CD4-positive, alpha-beta T cell treated with Interleukin-17A for 4 hours (primary cell): ENCODE results near the gene FAM78A.
A peak's percentile ranks its signal among the peaks of the same experiment; 100 is the strongest.
"Not testable (repeated sequence)": the region's sequence is repeated elsewhere in the genome, so short reads cannot be mapped to it uniquely, and the experiment has no call there.

Experiments used
- DNase-seq: peaks from one replicate; pipeline ENCODE4 v3.0.0-alpha.2; 2020; ENCODE audit warnings: mixed read lengths

FAM78A gene

DNA sequence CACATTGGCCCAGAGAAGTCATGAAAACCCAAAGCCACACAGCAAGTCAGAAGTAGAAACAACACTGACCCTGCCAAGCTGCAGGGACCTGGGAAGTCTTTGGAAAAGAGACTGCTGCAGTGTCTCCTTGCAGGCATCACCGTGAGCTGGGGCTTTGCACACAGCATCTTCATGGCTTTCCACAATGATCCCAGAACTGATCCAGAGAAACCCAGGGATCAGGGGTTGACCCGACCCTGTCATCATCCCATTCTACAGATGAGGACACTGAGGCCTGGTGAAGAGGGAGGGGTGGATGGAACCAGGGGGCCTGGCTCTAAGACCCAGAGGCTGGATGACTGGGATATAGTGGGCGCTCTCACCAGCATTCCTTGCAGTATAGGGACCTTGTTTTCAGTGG, 4.3 kb upstream of the FAM78A start:
- no peak for DNase-seq

DNA sequence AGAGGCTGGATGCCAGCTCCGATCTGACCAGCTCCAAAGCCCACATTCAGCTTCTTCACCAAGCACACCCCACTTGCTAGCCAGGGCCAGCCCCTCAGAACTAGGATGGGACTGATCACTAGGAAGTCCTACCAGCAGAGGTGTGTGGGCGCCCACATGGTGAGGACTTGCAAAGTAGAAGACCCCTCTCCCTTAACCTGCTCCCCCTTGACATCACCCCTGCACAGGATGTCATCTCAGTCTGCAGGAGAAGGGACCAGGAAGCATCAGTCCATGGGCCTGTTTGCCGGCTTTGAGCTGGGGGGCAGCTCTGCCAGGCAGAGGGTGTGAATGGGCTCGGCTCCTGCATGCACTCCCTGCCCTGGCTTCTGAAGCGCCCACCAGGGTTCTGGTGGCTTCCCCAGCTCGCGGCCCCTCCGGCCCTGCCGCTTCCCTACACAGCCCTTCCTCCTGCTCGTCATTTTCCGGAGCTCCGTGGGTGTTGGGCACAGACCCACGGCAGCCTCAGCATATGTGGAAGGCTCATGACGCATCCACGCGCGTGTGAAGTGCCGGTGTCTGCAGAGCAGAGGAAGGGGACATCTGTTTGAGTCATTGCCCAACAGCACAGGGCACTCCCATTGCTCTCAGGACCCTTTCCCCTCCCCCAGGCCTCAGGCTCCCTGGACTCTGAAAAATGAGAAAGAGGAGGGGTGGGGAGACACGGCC, 3.7 kb upstream of the FAM78A start:
- no peak for DNase-seq

- DNase-seq, result no peak
These were observed 3.0 kb upstream of the FAM78A start for GRCh38 chr9:131279196-131279862.

- peak; percentile 54 for DNase-seq
These were observed 2.4 kb upstream of the FAM78A start for GRCh38 chr9:131278702-131279111.

DNA sequence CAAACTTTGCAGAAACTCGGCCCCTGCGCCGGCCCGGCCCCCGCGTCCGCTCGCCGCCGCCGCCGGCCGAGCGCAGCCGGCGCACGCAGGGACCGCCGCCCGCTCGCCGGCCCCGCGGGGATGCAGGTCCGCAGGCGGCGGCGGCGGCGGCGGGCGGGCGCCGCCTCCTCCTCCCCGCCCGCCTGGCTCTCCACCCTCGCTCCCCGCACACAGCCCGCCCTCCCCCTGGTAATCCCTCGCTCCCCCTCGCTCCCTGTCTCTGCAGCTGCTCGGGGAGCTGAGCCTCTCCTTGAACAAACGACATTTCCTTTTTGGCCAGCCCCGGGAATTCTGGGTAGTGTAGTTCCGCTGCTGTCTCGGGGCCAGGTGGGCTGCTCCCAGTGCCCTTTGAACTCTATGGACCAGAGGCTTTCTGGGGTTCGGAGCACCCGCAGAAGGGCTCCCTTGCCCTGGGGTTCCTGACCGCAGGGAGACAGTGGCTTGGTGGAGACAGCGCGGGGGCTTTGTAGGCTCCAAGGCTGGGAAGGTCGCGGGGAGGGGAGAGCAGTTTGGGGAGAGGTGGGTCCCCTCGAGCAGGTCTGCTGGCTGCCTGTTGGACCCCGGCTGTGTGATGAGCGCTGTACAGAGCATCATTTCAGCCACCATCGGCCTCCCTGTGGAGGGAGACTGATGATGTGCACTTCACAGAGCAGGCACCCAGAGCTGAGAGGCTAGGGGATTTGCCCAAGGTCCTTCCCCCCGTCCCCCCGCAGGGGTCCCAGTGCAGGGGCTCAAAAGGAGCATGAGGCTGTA, 1.8 kb upstream of the FAM78A start:
- peak; percentile 84 for DNase-seq

- DNase-seq, result peak; percentile 53
These were observed 1.1 kb upstream of the FAM78A start for GRCh38 chr9:131277287-131277909.

DNA sequence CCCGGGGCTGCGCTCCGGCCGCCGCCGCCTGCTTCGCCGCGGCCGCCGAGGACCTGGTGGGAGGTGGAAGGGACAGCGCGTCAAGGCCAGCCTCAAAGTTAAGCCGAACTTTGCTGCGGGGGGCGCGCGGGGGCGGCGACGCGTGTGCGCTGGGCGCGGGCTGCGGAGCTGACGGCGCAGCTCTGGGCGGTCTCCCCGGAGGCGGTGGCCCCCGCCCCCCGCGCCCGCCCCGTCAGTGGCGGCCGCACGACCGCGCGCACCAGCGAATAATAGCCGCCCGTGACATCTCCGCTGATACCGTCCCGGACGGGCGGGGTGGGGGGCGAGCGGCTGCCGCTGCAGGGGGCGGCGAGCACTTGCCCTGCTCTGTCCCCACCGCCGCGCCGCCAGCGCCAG, 579 bp upstream of the FAM78A start:
- peak; percentile 67 for DNase-seq

DNA sequence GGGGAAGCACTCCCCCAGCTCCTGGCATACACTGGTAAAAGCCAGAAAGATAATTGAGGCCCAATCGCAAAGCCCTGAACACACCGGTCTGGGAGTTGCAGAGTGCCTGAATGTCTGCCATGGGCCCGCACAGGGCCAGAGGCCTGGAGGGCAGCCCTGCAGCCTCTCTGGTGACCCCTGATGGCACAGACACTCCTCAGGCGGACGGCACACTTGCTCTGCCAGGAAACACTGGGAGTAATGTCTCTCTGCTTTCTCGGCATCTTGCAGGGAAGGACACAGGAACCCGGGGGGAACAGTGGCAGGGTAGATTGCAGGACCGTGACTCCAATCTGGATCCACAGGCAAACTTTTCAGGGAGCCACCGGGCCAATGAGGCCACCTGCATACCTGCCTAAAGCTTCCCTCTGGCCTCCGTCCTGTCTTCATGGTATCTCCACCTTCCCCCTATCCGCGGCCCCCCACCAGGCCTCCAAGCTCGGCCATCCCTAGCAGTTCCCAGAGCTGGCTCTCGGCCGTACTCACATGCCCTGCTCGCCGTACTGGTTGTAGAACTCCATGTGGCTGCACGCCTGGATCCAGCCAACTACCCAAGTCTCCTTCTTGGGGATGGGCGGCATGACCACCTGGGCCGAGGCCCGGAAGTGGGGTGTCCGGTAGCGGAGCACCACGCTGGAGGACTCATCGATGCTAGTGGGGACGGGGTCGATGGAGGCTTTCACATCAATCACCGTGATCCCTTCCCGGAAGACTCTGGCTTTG, 797 bp downstream of the FAM78A start:
- DNase-seq, result peak; percentile 49

- peak; percentile 45 for DNase-seq
These were observed 1.5 kb downstream of the FAM78A start for GRCh38 chr9:131274674-131275331.

DNA sequence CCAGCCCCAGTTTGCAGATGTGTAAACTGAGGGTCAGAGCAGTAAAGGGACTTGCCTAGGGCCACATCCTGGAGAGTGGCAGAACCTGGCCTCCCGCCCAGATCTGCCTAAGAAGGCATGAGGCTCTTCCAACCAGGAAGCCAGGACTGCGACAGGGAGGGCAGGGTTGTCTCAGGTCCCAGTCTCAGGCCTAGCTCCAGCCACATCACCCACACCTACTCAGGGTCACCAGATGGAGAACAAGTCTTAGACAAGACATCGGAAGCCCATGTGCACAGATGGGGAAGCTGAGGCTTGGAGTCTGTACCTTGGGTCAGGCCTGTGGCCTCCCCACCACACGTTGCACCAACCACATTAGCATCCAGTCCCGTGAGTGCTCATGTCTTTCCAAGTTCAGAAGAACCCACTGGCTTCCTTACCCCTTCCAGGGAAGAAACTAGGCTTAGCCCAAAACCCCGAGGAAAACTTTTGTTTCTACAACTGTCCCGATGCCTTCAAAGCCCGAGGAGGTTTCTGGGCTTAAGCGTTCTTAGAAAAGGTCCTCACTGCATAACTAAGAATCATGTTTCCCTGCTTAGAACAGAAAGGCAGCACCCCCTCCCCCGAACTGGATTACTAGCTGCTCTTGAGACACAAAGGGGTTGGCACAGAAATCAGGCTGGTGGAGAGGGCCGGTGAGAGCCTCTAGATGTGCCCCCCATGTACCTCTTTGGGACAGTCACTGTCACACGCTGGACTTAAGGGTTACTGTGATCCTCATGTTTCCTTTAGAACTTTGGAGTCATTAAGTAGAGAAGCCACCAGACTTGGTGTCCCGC, 2.2 kb downstream of the FAM78A start:
- peak; percentile 46 for DNase-seq

DNA sequence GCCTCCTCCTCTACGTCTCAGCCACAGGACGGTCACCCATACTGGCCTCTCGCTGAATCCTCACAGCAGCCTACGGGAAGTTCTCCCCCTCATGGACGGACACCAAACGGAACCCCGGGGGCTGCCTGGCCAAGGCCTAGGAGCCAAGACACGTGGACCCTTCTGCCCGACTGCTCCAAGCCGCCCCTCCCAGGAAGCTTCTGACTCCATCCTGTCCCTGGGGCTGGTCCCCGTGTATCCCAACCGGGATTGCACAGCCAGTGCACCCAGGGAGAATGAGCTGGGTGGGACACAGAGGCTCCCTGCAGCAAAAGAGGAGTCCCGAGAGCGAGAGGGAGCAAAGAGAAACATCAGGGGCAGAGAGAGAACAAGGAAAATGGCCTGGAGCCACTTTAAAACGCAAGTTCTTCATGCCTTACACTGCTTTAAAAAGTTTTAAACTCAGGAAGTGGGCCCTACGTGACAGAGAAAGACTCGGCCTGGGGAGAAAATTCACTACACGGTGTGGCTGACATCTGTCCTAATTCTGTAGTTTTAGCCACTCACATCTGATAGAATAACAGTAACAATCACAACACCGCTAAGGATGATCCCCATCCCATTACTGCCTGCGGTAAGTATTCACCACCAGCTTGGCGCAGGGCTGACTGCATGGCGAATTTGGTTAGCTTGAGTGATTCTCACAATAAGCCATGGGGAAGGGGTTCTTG, 3.0 kb downstream of the FAM78A start:
- DNase-seq, result peak; percentile 42

DNA sequence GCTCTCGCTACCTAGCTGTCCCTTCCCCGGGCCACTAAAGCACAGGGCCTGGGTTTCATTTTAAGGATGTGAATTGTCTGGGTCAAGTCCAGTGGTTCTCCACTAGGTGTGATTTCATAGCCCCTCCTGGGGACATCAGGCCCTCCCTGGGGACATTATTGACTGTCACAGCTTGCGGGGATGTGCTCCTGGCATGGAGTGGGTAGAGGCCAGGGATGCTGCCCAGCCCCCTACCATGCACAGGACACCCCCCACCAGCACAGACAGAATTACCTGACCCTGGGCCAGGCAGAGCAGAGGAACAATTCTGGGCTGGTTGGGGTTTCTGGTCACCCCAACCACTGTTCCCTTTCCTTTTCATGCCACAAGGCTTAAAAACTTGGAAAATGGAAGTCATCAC, 4.1 kb downstream of the FAM78A start:
- DNase-seq, result no peak

DNA sequence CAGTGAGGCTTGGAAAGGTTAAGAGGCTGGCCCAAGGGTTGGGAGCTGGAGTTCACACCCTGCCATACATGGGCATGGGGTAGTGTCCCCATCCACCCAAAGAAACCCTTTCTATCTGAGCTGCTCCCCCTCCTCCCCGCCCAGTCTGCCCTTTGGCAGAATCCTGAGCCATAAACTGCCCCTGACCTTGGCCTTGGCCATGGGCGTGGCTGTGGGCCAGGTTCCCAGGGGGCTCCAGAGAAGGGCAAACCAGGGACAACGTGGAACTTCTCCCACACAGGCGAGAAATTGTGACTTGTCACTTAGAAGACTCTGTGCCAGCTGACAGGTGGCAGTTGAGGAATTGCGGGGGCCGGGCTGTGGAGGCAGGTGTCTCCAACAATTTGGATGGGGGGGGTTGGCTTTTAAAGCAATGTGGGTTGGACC, 4.8 kb downstream of the FAM78A start:
- DNase-seq, result peak; percentile 21

DNA sequence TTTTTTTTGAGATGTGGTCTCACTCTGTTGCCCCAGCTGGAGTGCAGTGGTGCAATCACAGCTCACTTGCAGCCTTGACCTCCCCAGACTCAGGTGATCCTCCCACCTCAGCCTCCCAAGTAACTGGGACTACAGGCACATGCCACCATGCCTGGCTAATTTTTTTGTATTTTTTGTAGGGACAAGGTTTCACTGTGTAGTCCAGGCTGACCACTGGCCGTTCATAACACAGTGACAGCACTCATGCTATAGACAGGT, 5.4 kb downstream of the FAM78A start:
- not testable (repeated sequence) for DNase-seq

- DNase-seq, result peak; percentile 68
These were observed 5.9 kb downstream of the FAM78A start for GRCh38 chr9:131270171-131271015.

DNA sequence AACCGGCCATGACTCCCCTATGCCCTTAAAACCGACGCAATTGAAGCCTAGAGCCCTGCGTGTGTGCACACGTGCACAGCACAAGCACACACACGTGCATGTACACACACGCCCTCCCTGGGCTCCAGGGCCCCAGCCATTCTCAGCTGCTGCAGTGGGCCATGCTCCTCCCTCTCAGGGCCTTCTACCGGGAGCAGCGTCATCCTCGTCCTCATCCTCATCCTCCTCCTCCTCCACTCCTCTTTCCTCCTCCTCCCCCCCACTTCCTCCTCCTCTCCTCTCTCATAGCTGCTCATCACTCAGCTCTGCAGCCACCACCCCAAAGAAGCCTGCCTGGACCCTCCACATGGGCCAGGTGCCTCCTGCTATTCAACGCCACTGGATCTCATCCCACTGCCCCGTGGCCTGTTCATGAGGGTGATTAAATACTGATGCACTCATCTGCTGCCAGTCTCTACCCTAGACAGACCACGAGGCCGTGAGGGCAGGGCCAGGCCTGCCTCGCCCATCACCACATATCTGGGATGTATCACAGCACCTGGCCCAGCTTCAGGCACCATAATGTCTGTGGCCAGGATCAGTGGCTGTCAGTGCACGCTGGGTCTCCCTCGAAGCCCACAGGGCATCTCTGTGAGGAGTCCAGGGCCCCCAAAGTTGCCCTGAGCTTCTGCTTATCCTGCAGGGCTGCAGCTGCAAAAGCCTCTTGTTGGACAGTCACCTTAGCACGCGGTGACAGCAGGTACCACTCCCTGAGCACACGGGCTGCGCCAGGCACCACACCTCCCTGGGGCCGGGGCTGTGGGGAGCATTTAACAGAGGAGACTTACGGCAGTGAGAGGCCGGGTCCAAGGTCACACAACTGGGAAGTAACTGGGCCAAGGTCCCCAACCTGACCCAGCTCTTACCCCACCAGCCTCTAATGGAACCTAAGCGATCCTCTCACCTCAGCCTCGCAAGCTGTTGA, 9.8 kb downstream of the FAM78A start:
- peak; percentile 72 for DNase-seq

- peak; percentile 70 for DNase-seq
These were observed 12.1 kb downstream of the FAM78A start for GRCh38 chr9:131264231-131264630.

- peak; percentile 11 for DNase-seq
These were observed 12.6 kb downstream of the FAM78A start for GRCh38 chr9:131263701-131264100.

- DNase-seq, result not testable (repeated sequence)
These were observed 13.3 kb downstream of the FAM78A start for GRCh38 chr9:131263033-131263343.
